GM18505 (cell line): ENCODE results near the gene CDC42EP5.
"Not testable (repeated sequence)": the region's sequence is repeated elsewhere in the genome, so short reads cannot be mapped to it uniquely, and the experiment has no call there.

Experiments used
- ATAC-seq: cut with Tn5 transposase; IDR thresholded peaks from one replicate; pipeline ENCODE4 v1.9.1; 2021; ENCODE audit not compliant: unreplicated experiment
- POLR2A ChIP-seq: IDR thresholded peaks from 4 replicates; pipeline ENCODE4 v1.6.1; 2011; ENCODE audit warnings: borderline replicate concordance; ENCODE audit not compliant: insufficient read depth, insufficient read length; ENCODE audit errors: extremely low read depth

The CDC42EP5 gene

DNA sequence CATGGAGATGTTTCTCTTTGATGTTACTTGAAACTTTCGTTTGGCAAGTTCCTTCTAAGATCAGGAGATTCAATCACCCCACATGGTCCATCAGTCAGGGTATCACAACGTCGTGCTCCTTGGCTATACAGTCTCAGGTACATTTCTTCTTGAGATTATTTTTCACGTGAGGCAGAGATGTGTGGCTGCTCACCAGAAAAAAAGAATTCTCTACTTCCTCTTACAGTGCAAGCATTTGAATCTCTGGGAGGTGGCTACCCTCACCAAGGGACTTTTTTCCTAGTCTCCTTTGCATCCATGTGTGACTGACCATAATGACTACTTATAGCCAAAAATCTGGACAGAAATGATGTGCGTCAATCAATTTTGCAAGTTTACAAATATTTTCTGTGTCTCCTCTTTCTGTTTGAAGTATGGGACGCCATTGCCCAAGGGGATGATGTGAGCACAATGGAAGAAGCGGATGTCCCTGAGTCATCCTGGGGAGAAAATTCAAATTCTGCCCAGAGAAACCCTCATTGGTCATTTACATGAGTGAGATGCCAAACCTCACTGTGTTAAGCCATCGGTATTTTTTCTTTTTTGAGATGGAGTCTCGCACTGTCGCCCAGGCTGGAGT lies 21.0 kb upstream of the CDC42EP5 start:
- TF ChIP-seq POLR2A = no peak
- no peak for ATAC-seq

DNA sequence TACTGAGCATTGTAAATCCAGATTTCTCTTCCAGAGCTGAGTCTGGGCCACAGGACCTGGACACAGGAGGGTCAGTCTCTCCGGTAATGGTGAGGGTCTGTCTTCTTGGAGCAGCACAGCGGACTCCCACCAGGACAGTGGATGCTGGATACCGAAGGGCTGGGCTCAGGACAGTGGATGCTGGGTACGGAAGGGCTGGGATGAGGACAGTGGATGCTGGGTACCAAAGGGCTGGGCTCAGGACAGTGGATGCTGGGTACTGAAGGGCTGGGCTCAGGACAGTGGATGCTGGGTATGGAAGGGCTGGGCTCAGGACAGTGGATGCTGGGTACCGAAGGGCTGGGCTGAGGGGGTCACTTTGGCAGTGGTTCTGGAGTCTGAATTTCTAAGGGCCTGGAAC lies 20.0 kb upstream of the CDC42EP5 start:
- ATAC-seq = not testable (repeated sequence)

DNA sequence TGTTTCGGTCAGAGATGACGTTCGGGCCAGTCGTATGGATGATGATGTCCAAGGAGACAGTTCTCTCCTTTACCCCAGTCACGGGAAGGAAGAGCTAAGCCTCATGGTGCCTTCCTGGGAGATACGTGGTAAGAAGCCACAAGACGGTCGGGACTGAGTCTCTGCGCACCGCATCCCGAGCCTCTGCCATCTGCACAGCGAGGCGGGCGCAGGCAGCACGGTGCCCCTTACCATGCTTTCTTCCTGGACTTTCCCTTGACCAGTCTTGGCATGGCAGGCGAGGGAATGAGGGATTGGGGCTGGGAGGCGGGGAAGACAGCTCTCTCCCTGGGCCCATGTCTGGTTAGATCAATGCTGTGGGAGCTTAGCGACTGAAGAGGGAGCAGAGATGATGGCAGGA lies 19.5 kb upstream of the CDC42EP5 start:
- no peak for ATAC-seq

DNA sequence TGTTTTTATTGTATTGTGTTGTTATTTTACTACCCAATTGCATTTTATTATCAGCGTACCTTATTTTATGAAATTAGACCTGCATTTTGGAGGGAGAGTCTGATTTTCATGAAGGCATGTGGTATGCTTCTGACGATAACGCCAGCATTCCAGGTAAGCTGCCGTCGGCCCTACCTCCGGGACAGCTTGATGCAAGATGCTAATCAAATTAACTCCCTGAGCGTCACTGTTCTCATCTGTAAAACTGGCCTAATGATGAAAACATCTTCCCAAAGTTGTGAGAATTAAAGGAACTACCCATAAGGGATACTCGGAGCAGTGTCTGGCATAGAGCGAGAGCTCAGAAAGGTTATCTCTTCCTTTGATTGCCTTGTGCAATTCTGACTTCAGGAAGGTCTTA lies 16.7 kb upstream of the CDC42EP5 start:
- no peak for TF ChIP-seq POLR2A
- ATAC-seq = no peak

More for the DNA sequence above, 19.5 kb upstream of the CDC42EP5 start:
- no peak for TF ChIP-seq POLR2A

DNA sequence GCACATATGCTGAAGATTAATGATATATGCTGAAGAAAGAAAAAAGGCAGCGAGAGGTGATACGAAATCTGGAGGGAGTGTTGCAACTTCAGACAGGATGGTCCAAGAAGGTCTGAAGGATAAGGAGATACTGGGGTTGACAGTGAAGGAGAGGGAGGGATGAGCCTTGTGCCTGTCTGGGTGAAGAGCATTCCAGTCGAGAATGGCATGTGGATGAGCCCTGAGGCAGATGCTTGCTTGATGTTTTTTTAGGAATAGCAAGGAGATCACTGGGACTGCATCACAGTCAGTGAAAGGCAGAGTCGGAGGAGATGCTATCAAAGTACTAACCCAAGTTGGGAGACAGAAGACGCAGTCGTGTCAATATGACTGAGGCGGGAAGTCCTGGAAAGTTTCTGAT lies 16.2 kb upstream of the CDC42EP5 start:
- no peak for ATAC-seq
- no peak for TF ChIP-seq POLR2A

DNA sequence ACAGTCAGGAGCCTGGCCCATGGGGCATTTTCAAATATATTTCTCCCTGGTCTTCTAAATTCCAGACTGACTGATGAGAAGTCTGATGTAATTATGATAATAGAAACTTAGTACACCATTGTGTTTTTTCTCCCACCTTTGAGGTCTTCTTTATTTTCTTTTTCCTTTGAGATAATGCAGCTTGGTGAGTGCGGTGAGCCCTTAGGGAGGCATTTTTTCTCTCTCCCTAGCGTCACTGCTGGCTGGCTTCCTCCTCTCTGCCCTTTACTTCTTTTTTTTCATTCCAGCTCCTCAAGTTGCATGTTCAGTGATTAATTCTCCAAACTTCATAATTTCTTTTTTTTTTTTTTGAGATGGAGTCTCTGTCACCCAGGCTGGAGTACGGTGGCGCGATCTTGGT lies 12.8 kb upstream of the CDC42EP5 start:
- ATAC-seq = no peak
- no peak for TF ChIP-seq POLR2A

DNA sequence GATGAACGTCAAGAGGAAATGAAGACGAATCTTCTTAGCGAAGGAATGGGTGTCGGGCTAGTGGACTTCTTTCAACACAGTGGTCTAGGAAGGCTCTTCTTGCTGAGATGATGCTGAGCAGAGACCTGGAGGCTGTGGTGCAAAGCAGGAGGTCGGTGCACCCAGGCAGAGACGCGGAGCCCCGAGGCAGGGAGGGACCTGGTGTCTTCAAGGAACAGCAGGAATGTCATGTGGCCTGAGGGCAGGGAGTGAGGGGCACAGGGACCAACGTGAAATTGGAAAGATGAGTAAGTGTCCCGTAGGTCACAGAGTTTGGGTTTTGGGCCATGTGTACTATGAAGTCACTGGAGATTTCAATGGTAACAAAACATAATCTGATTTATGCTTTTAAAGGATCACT lies 11.4 kb upstream of the CDC42EP5 start:
- no peak for ATAC-seq
- no peak for TF ChIP-seq POLR2A

DNA sequence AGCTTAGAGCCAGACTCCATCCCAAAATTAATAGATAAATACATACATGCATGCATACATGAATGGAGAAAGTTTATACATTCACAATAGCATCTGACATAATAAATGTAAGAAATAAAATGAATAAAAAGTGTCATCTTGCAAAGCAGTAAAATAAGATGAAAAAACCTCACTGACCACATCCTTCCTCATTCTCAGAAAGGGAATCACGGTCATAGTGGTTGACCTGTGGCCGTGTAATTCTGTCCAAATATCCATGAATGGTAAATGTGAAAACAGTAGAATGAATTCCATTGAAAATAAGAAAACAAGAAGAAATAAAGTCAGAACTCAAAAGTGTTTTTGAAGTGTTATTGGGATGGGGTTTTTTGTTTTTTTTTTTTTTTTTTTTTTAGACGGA lies 9.8 kb upstream of the CDC42EP5 start:
- no peak for ATAC-seq
- no peak for TF ChIP-seq POLR2A

DNA sequence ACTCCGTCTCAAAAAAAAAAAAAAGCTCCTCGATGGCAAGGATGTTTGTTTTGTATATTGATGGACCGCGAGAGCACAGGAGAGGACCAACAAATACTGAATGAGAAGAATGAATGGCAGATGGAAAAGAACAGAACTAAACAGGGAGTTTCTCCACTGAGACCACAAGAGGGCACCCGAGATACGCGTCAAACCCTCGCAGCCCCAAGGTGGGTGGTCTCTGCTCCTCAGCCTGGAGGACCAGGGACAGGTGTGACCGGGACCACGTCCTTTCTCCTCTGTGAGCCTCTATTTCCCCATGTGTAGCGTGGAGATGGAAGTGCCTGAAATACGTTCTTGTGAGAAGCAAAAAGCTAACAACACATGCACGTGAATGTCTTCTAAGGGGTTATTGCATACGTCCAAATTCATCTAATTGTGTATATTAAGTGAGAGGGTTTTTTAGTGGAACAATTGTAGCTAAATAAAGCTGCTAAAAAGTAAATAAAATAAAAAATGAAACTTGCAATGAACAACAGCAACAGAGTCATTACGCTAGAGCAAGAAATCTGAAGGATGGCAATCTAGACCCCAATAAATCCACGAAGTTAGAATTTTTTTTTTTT lies 8.3 kb upstream of the CDC42EP5 start:
- ATAC-seq = no peak
- no peak for TF ChIP-seq POLR2A

DNA sequence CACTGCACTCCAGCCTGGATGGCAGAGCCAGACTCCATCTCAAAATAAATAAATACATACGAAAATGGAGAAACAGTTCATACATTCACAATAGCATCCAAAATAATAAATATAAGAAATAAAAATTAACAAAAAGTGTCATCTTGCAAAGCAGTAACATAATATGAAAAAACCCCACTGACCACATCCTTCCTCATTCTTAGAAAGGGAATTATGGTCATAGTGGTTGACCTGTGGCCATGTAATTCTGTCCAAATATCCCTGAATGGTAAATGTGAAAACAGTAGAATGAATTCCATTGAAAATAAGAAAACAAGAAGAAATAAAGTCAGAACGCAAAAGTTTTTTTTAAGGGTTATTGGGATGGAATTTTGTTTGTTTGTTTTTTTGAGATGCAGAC lies 7.0 kb upstream of the CDC42EP5 start:
- no peak for TF ChIP-seq POLR2A

DNA sequence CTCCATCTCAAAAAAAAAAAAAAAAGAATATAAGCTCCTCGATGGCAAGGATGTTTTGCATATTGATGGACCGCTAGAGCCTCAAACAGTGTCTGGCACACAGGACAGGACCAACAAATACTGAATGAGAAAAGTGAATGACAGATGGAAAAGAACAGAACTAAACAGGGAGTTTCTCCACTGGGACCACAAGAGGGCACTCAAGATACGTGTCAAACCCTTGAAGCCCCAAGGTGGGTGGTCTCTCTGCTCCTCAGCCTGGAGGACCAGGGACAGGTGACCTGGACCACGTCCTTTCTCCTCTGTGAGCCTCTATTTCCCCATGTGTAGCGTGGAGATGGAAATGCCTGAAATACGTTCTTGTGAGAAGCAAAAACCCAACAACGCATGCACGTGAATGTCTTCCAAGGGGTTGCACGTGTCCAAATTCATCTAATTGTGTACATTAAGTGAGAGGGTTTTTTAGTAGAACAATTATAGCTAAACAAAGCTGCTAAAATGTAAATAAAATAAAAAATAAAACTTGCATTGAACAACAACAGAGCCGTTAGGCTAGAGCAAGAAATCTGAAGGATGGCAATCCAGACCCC lies 5.7 kb upstream of the CDC42EP5 start:
- no peak for TF ChIP-seq POLR2A
- no peak for ATAC-seq

More for the DNA sequence above, 7.0 kb upstream of the CDC42EP5 start:
- ATAC-seq = no peak

DNA sequence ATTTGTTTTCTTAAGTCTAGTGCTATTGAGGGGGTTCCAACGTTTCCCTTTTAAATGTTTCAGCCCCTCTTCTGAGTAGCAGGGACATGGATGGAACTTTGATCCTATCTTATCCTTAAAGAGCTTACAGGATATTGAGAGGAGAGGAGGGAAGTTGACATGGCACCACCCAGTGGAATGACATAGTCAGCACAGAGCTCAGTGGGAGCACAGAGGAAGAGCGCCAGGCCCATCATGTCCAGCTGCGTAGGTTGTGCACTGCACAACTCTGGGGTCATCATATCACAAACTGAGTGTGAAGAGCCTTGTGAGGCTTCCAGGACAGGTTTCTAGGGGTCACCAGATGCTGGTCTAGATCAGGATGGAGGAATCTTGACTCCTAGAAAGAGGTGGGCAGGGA lies 4.6 kb upstream of the CDC42EP5 start:
- no peak for ATAC-seq
- no peak for TF ChIP-seq POLR2A

DNA sequence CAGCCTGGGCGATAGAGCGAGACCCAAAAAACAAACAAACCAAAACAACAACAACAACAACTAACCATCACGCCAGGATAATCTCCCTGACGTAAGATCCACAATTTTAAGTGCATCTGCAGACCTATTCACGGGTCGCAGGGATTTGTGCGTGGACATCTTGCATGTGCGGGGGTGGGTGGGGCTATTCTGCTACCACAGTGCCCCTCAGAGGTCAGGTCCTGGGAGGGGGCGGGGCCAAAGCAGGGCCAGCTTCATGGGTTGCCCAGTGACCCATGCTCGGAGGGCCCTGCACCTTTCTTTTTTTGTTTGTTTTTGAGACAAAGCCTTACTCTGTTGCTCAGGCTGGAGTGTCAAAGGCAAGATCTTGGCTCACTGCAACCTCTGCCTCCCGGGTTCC lies 2.6 kb upstream of the CDC42EP5 start:
- TF ChIP-seq POLR2A = no peak
- no peak for ATAC-seq

DNA sequence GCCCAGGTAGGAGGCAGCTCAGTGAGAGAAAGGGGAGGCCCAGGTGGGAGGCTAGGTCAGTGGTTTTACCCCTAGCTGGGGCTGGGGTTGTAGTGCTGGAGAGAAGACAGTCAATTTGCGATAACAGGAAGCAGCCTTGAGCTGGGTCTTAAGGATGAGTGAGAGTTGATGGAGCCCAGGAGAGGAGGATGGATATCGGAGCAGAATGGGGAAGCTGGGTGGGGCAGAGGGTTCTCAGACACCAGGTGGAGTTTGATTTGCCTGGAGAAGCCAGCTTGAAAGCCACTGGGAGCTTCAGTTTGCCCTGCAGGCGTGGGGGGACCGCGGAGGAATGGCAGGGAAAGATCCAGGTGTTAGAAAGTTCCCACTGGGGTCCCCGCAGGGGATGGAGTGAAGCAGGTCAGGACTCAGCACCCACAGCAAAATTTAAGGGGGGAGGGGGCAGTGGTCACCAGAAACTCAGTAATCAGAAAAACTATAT lies 836 bp upstream of the CDC42EP5 start:
- no peak for ATAC-seq
- TF ChIP-seq POLR2A = no peak
